ENCODE results near the gene PSMD8.
"Not testable (repeated sequence)": the region's sequence is repeated elsewhere in the genome, so short reads cannot be mapped to it uniquely, and the experiment has no call there.

Gene PSMD8

DNA sequence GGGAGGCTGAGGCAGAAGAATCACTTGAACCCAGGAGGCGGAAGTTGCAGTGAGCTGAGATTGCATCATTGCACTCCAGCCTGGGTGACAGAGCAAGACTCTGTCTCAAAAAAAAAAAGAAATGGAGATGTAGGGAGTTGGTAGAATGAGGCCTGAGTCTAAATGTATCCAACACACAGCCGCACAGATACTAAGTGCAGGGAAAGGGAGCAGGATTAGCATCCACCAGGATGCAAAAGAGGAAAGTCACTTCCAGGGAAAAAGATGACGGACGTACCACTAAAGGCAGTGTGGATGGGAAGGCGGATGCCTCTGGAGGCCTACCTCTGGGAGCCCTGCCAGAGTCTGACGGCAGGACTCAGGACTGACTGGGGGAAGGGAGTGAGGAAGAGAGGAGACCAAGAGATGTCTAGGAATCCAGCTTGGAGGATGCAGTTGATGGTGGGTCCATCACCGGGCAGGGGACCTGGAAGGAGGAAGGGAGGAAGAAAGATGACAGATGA lies 35.3 kb downstream of the PSMD8 start:
- no peak for DNase-seq (ENCODE audit: extremely low read depth in 1 of 2, low read depth in 1 of 2)

DNA sequence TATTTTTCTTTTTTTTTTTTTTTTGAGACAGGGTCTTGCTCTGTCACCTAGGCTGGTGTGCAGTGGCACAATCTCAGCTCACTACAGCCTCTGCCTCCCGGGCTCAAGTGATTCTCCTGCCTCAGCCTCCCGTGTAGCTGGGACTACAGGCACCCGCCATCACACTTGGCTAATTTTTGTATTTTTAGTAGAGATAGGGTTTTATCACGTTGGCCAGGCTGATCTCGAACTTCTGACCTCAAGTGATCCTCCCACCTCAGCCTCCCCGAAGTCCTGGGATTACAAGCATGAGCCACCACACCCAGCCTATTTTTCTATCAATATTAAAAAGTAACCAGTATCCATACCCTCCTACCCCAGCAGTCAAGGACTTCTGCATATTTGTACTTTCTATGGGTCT lies 36.0 kb downstream of the PSMD8 start:
- DNase-seq (ENCODE audit: extremely low read depth in 1 of 2, low read depth in 1 of 2): not testable (repeated sequence)

DNA sequence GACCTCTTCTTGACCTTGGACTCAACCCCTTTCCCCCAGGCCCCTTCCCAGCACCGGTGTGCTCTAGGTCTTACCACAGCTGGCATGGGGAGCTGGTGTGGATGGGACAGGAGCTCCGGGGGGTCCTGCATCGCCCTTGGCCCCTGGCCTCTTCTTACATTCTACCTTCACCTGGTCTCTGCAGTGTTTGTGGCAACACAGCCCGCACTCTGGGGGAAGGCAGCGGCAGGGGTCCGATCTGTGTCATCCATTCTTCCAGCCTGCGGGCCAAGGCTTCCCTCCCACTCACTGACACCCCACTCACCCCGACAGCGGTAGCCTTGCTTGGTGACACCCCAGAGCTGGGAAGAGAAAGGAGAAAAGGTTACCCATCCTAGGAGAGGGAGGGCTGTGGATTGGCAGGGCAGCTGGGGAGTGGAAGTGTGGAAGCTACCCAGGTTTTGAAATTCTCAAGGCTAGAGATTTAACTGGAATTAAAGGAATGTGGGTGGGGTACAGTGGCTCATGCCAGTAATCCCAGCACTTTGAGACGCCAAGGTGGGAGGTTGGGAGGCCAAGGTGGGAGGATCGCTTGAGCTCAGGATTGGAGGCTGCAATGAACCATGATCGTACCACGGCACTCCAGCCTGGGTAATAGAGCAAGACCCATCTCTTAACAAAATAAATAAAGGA lies 36.8 kb downstream of the PSMD8 start:
- no peak for DNase-seq (ENCODE audit: extremely low read depth in 1 of 2, low read depth in 1 of 2)

DNA sequence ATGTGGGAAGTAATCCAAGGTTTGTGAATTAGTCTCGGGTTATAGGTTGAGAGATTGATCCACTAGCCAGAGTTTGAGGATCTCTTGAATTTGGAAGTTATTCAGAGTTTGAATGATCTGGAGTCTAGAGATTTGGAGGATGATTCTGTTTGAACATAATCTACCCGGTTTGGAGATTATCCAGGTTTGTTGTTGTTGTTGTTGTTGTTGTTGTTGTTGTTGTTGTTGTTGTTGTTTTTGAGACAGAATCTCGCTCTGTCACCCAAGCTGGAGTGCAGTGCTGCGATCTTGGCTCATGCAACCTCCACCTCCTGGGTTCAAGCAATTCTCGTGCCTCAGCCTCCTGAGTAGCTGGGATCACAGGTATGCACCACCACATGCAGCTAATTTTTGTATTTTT lies 37.5 kb downstream of the PSMD8 start:
- DNase-seq (ENCODE audit: extremely low read depth in 1 of 2, low read depth in 1 of 2): not testable (repeated sequence)

DNA sequence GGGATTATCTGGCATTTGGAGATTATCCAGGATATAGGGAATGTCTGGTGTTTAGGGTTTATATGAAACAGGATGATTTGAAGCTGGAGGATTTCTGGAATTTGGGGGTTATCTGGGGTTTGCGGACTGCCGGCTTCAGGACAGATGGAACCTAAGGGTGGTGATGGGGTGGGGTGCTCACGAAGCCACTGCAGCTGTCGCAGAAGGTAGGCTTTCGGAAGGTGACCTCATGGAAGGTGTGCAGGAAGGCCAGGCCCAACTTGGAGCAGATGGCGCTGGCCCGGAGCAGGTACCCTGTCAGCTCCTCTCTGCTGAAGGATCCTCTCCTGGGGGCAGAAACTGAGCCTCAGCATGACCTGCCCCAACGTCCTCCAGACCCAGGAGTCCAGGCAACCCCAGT lies 38.1 kb downstream of the PSMD8 start:
- no peak for DNase-seq (ENCODE audit: extremely low read depth in 1 of 2, low read depth in 1 of 2)

DNA sequence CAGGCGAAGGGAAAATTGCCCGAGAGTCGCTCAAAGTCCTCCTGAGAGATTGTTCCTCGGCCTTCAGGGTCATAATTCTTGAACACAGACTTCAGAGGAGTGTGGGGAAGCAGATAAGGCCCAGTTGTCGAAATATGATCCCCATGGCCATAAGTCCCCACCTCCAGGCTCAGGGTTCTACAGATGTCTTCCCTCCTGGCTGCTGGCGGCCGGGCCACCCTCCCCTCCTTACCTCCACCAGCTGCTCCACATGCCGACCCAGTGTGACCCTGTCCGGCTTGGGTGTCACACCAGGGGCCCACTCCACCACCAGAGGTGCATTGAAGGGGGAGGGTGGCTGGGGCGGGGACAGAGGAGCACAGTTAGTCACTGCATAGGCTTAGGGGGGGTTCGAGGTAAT lies 38.6 kb downstream of the PSMD8 start:
- no peak for DNase-seq (ENCODE audit: extremely low read depth in 1 of 2, low read depth in 1 of 2)

DNA sequence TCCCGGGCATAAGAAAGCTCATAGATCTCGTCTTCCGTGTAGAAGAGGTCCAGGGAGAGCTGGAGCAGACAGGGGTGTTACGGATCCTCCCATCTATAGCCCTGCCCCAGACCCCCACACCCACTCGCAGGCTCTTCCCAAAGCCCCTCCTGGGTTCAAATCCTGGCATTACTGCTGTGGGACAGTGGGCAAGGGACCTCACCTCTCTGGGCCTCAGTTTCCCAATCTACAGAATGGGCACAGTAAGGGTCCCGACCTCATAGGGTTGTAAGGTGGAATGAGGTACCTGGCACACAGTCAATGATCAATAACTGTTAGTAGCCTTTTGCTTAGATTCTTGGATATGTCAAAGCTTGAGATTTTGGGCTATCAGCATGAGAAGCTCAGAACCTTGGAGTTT lies 39.0 kb downstream of the PSMD8 start:
- DNase-seq (ENCODE audit: extremely low read depth in 1 of 2, low read depth in 1 of 2): no peak

DNA sequence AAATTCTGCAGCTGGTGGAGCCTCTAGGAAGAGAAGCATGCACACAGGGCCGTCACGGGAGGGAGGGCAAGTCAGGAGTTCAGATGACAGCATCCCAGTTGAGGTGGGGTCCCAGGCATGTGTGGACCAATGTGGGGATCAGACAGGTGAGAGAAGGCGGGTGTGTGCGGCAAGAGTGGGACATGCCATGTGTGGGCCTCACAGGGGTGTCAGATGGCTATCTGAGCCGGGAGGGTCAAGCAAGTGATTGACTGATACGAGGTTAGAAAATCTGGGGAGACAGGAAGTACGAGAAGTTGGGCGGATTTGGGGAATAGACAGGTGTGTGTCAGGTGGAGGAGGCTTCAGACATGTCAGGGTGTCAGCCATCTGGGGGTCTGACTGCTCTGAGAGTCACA lies 42.8 kb downstream of the PSMD8 start:
- DNase-seq (ENCODE audit: extremely low read depth in 1 of 2, low read depth in 1 of 2): no peak

DNA sequence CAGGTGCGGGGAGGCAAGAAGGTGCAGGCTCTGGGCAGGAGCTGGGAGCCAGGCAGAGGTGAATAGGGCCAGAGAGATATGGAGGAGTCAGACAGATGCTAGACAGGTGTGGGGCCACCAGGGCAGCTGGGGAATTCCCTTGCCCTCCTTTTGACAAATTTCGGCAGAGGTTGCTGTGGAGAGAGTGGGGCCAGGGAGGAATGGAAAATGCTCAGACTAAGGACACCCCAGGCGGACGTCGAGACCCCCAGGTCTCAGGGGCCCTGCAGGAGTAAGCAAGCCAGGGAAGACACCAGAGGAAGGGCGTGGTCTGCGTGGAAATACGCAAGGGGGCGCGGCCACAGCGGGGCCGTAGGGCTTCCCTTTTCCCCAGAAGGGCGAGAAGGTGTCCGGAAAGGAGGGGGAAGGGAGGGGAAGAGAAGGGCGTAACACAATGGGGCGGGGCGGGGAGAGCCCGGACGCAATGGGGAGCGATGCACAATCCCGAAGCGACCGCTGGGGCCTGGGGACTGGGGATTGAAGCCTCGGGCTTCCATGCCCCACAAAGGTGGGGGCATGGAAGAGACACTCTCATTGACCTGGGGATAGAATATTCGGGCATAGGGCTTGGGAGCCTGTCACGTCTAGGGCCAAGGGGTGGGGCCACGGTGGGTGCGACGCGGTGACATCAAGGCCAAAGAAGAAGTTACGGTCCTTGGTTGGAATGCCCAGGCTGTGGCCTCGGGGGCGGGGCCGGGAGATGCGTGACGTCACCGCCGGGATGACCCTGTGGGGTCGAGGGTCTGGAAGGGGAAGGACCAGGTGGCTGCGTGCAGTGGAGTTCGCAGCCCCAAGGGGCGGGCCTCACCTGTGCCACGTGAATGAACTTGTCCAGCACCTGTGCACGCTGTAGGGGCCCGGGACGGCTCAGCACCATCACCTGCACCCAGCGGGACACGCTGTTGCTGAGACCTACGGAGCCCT lies 43.5 kb downstream of the PSMD8 start:
- peak in 1 of 2 donors; percentile 55 for DNase-seq (ENCODE audit: extremely low read depth in 1 of 2, low read depth in 1 of 2)

DNA sequence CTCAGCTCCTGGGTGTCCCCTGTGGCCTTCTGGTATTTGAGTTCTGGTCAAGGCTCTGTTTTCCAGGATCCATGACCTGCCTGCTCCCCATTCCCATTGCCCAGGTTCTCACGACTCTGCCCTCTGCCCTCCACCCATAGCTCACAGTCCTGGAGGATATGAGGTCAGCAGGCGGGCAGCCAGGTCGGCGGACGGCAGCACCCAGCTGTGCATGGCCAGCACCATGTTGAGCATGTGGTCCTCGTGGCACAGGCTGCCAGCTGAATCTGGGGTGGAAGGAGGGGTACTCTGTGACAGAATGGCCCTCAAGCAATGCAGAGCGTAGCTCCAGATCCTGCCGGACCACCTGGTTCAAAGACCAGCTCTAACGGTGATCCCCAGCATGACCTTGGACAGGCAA lies 46.6 kb downstream of the PSMD8 start:
- no peak for DNase-seq (ENCODE audit: extremely low read depth in 1 of 2, low read depth in 1 of 2)

DNA sequence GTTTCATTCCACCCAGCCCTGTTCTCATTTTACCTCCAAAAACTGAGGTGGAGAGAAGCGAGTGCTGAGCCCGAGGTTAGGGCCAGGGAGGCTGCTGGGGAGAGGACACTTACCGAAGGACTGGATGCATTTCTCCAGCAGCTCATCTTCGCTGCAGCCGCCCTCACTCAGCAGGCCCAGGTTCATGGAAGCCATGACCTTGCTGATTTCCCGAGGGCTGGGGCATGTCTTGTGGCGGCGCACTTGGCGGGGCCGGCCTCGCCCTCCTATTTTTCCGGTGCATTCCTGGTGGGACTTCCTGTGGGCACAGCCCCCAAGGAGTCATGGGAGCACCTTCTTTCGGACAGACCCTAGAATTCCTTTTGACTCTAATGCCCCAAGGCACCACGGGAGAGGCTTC lies 47.5 kb downstream of the PSMD8 start:
- no peak for DNase-seq (ENCODE audit: extremely low read depth in 1 of 2, low read depth in 1 of 2)

DNA sequence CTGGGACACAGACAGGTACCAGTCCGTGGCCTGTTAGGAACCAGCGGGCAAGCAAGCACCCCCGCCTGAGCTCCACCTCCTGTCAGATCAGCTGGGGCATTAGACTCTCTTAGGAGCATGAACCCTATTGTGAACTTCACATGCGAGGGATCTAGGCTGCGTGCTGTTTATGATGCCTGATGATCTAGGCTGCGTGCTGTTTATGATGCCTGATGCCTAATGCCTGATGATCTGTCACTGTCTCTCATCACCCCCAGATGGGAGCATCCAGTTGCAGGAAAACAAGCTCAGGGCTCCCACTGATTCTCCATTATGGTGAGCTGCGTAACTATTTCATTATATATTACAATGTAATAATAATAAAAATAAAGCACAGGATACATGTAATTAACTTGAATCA lies 48.1 kb downstream of the PSMD8 start:
- DNase-seq (ENCODE audit: extremely low read depth in 1 of 2, low read depth in 1 of 2): no peak

DNA sequence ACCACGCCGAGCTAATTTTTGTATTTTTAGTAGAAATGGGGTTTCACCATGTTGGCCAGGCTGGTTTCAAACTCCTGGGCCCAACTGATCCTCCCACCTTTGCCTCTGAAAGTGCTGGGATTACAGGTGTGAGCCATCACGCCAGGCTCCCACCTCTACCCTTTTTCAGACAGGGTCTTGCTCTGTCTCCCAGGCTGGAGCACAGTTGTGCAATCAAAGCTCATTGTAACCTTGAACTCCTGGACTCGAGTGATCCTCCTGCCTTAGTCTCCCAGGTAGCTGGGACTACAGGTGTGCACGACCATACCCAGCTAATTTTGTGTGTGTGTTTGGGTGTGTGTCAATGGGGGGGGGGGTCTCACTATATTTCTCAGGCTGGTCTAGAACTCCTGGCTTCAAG lies 49.9 kb downstream of the PSMD8 start:
- DNase-seq (ENCODE audit: extremely low read depth in 1 of 2, low read depth in 1 of 2): no peak

DNA sequence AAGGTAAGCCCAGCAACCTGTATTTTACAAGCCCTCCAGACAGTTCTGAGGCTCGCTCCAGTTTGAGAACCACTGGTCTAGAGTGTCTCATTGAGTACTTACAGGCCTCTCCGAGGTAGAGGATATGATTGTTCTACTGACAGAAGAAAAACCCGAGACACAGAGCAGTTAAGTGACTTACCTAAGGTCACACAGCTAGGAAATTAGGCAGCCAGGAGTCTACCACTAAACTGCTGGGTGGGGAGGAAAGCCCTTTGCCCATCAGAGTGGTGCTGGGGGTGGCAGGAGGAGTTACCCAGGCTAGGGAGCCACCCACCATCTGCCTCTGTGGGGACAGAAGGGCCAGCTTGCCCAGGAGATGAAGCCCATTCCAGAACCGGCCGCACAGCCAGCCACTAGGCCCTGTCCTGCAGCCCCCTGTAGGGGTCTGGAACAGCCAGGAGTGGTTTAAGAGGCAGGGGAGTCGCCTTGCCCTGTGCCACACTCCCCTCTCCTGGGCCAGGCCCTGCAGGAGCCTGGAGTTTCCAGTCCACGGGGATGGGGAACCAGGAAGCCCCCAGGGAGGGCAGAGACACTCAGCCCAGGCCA lies 50.9 kb downstream of the PSMD8 start:
- DNase-seq (ENCODE audit: extremely low read depth in 1 of 2, low read depth in 1 of 2): no peak

DNA sequence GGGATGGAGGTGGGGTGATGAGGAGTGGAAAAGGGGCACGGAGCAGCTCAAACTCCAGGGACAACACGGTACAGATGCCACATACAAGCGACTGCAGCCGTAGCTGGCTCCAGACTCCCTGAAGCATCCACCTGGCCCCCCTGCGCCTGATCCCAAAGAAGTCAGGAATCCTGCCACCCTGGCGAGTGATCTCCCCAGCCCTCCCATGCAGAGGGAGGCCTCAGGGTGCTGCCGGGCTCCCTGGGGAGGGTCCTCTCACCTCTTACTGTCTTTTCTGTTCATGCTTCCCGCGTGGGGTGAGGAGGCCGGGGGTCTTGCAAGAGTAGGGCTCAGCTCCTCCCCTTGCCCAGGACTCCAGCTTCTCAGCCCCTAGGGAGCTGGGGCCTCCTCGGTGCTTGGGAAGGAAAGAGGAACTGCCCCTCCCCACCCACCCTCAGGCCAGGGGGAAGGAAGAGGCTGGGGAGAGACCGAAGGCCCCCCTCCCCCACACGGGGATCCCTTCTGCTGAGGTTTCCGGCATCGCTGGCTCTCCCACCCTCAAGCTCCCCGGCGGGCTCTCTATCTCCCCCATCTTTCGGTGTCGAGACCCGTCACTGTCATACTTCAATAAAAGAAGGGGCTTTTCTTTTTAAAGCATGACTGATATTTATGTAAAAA lies 51.6 kb downstream of the PSMD8 start, which contains the start of gene RASGRP4:
RASGRP4 (minus strand) TSS at position 410 of the 657 bp plus-strand sequence; CDS start at position 282, 128 bp downstream.
- peak in 1 of 2 donors; percentile 42 for DNase-seq (ENCODE audit: extremely low read depth in 1 of 2, low read depth in 1 of 2)

DNA sequence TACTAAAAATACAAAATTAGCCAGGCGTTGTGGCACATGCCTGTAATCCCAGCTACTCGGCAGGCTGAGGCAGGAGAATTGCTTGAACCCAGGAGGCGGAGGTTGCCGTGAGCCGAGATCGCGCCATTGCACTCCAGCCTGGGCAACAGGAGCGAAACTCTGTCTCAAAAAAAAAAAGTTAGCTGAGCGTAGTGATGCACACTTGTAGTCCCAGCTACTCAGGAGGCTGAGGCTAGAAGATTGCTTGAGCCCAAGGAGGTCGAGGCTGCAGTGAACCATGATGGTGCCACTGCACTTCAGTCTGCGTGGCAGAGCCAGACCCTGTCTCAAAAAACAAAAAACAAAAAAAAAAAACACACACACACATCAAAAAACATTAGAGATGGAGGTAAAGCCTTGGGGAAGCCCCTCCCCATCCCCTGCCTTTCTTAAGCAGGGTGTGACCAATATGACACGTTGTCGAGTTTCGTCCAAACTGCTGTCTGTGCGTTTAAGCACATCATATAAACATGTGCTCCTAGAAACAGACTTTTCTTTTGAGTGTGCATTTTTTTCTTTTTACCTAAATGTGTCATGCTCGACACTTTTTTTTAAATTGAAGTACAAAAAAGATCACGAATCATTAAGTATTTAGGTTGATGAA lies 52.8 kb downstream of the PSMD8 start:
- peak in 1 of 2 donors; percentile 50 for DNase-seq (ENCODE audit: extremely low read depth in 1 of 2, low read depth in 1 of 2)

DNA sequence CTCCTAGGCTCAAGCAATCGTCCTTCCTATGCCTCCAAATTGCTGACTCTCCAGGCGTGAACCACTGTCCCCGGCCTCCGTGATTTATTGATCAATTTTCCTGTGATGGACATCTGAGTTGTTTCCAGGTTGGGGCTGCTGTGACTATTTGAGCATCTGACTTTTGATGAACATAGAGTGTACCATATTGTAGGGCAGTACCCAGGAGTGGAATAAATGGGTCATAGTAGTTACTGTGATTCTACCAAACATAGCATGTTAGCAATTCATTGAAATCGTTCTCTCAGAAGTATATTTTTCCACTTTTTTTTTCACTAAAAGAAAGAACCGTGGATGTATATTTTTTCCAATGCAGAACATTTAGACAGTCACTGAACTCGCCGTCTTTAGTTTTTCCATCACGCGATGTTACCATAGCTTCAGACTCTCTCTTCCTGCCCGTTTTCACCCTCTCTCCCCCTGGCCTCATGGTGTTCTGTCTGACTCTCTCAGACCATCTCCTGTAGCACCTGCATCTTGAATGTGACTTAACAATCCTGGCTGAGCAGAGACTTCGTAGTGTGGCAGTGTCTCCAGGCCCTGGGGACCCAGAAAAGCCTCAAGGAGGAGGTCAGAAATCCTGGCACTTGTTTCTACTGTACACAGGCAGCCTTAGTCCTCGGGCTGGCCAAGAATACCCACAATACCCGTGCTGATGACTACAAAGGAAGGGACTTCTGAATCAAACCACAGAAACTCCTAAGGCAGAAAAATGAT lies 54.9 kb downstream of the PSMD8 start:
- DNase-seq (ENCODE audit: extremely low read depth in 1 of 2, low read depth in 1 of 2): peak in 1 of 2 donors; percentile 25

DNA sequence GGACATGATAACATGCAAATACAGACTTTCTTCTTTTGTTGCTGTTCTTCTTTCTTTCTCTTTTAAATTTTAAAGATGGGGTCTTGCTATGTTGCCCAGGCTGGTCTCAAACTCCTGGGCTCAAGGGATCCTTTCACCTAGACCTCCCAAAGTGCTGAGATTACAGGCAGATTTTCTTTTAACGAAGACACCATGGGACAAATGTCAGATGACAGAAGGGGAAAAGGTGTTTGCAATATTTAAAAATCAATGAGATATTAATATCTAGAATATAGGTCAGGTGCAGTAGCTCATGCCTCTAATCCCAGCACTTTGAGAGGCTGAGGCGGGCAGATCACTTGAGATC lies 55.4 kb downstream of the PSMD8 start:
- DNase-seq (ENCODE audit: extremely low read depth in 1 of 2, low read depth in 1 of 2): no peak

DNA sequence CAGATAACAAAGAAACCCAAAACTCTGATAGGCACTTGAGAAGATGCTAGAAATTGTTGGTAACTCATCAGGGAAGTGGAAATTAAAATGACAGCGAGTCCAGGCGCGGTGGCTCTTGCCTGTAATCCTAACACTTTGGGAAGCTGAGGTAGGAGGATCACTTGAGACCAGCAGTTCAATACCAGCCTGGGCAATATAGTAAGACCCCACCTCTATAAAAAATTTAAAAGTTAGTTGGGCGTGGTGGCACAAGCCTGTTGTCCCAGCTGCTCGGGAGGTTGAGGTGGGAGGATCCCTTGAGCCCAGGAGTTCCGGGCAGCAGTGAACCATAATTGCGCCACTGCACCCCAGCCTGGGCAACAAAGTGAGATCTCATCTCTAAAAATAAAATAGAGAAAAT lies 56.6 kb downstream of the PSMD8 start:
- DNase-seq (ENCODE audit: extremely low read depth in 1 of 2, low read depth in 1 of 2): no peak

DNA sequence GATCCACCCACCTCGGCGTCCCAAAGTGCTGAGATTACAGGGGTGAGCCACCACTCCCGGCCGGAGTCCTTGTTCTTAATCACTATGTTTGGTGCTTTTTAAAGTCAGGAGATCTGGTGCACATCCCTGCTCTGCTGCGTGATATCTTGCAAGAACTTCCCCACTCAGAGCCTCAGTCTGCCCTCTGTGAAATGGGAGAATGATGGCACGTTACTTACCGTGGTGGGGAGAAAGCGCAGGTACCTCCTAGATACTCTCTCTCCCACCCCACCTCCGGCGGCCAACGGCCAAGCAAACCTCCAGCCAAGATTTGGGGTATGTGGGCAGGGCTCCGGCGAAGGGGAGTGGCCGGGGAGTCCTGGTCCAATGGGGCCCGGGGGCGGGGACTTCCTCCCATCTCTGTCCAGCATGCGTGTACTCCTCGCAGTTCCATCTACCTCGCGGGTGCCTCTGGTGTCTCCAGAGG lies 58.9 kb downstream of the PSMD8 start, which contains the start of gene RYR1:
RYR1 (plus strand) TSS at position 424 of the 466 bp plus-strand sequence. CDS start 139 bp downstream, outside the sequence.
- DNase-seq (ENCODE audit: extremely low read depth in 1 of 2, low read depth in 1 of 2): peak; percentile 30 to 48
